WTC11 (cell line): ENCODE measurements around the gene PRDX2. TPM values are rescaled to one million over a fixed set of nuclear protein-coding genes. Genes with fewer than 3 reads are reported as not detected.

ENCODE experiments used
- CBFB ChIP-seq: sonication (generic); formaldehyde crosslinking; IDR thresholded peaks from 2 replicates; pipeline ENCODE4 v1.8.1; 2022; ENCODE audit warnings: mild to moderate bottlenecking, low read depth, missing genetic modification reagents
- CDX4 ChIP-seq: fragments of 250-450 bp; sonication (Bioruptor Pico); IDR thresholded peaks from 2 replicates; pipeline ENCODE4 v1.9.0; 2021; ENCODE audit warnings: moderate library complexity, mild to moderate bottlenecking, inconsistent platforms, borderline replicate concordance
- ESRRA ChIP-seq: sonication (generic); formaldehyde crosslinking; IDR thresholded peaks from 2 replicates; pipeline ENCODE4 v1.8.1; 2022; ENCODE audit warnings: mild to moderate bottlenecking, missing genetic modification reagents, borderline replicate concordance
- FOXP1 ChIP-seq: sonication (generic); formaldehyde crosslinking; IDR thresholded peaks from 2 replicates; pipeline ENCODE4 v1.8.0; 2022; ENCODE audit warnings: missing genetic modification reagents, mild to moderate bottlenecking, moderate library complexity, borderline replicate concordance
- GTF2I ChIP-seq: fragments of 250-450 bp; sonication (Bioruptor Pico); conservative IDR thresholded peaks from 2 replicates; pipeline ENCODE4 v1.4.0; 2021; ENCODE audit warnings: mild to moderate bottlenecking
- JAZF1 ChIP-seq: fragments of 250-450 bp; sonication (Bioruptor Pico); IDR thresholded peaks from 2 replicates; pipeline ENCODE4 v1.9.0; 2021; ENCODE audit warnings: moderate library complexity, mild to moderate bottlenecking, inconsistent platforms
- KAT7 ChIP-seq: sonication (generic); formaldehyde crosslinking; IDR thresholded peaks from 2 replicates; pipeline ENCODE4 v1.8.1; 2023; ENCODE audit warnings: missing genetic modification reagents, mild to moderate bottlenecking, borderline replicate concordance
- NFE2L1 ChIP-seq: sonication (generic); formaldehyde crosslinking; IDR thresholded peaks from 2 replicates; pipeline ENCODE4 v1.8.1; 2023; ENCODE audit warnings: missing genetic modification reagents
- RELA ChIP-seq: sonication (generic); formaldehyde crosslinking; IDR thresholded peaks from 2 replicates; pipeline ENCODE4 v1.8.1; 2022; ENCODE audit warnings: missing genetic modification reagents, mild to moderate bottlenecking, borderline replicate concordance
- USF2 ChIP-seq: sonication (generic); formaldehyde crosslinking; IDR thresholded peaks from 2 replicates; pipeline ENCODE4 v1.8.1; 2023; ENCODE audit warnings: mild to moderate bottlenecking, missing genetic modification reagents, moderate library complexity
- ZNF416 ChIP-seq: fragments of 250-450 bp; sonication (Bioruptor Pico); IDR thresholded peaks from 2 replicates; pipeline ENCODE4 v1.9.0; 2021; ENCODE audit warnings: mild to moderate bottlenecking, inconsistent platforms
- total RNA-seq: library from RNA; stranded (reverse); gene quantifications from 3 replicates; pipeline ENCODE4 v1.2.3, GENCODE V29; 2021
- TF ChIP-seq, protein P1 (sequence below): fragments of 250-450 bp; sonication (Bioruptor Pico); IDR thresholded peaks from 2 replicates; pipeline ENCODE4 v1.9.0; 2021; ENCODE audit warnings: mild to moderate bottlenecking, borderline replicate concordance
- TF ChIP-seq, protein P2 (sequence below): fragments of 200-600 bp; IDR thresholded peaks from 2 replicates; pipeline ENCODE4 v1.8.0; 2022; ENCODE audit warnings: antibody characterized with exemption
- TF ChIP-seq, protein P3 (sequence below): sonication (generic); formaldehyde crosslinking; IDR thresholded peaks from 2 replicates; pipeline ENCODE4 v1.8.1; 2022; ENCODE audit warnings: mild to moderate bottlenecking, moderate library complexity, missing genetic modification reagents
- TF ChIP-seq, protein P4 (sequence below): sonication (generic); formaldehyde crosslinking; IDR thresholded peaks from 2 replicates; pipeline ENCODE4 v1.8.0; 2023; ENCODE audit warnings: missing genetic modification reagents, mild to moderate bottlenecking, borderline replicate concordance

Gene PRDX2
- total RNA-seq, 1 experiment from 2014 or later, result 378 TPM

- no peak for TF ChIP-seq FOXP1 (CRISPR knock-in tag)
- no peak for TF ChIP-seq CDX4 (CRISPR knock-in tag)
- TF ChIP-seq, protein P1, sequence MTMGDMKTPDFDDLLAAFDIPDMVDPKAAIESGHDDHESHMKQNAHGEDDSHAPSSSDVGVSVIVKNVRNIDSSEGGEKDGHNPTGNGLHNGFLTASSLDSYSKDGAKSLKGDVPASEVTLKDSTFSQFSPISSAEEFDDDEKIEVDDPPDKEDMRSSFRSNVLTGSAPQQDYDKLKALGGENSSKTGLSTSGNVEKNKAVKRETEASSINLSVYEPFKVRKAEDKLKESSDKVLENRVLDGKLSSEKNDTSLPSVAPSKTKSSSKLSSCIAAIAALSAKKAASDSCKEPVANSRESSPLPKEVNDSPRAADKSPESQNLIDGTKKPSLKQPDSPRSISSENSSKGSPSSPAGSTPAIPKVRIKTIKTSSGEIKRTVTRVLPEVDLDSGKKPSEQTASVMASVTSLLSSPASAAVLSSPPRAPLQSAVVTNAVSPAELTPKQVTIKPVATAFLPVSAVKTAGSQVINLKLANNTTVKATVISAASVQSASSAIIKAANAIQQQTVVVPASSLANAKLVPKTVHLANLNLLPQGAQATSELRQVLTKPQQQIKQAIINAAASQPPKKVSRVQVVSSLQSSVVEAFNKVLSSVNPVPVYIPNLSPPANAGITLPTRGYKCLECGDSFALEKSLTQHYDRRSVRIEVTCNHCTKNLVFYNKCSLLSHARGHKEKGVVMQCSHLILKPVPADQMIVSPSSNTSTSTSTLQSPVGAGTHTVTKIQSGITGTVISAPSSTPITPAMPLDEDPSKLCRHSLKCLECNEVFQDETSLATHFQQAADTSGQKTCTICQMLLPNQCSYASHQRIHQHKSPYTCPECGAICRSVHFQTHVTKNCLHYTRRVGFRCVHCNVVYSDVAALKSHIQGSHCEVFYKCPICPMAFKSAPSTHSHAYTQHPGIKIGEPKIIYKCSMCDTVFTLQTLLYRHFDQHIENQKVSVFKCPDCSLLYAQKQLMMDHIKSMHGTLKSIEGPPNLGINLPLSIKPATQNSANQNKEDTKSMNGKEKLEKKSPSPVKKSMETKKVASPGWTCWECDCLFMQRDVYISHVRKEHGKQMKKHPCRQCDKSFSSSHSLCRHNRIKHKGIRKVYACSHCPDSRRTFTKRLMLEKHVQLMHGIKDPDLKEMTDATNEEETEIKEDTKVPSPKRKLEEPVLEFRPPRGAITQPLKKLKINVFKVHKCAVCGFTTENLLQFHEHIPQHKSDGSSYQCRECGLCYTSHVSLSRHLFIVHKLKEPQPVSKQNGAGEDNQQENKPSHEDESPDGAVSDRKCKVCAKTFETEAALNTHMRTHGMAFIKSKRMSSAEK (CRISPR knock-in tag), result no peak
- no peak for TF ChIP-seq RELA (CRISPR knock-in tag)
- no peak for TF ChIP-seq USF2
- TF ChIP-seq GTF2I, result no peak
- no peak for TF ChIP-seq ESRRA (CRISPR knock-in tag)
- no peak for TF ChIP-seq JAZF1 (CRISPR knock-in tag)
- 0 out of 2 replicates have a peak, but pooled peaks have one; percentile 80 for TF ChIP-seq CBFB
- TF ChIP-seq, protein P2, sequence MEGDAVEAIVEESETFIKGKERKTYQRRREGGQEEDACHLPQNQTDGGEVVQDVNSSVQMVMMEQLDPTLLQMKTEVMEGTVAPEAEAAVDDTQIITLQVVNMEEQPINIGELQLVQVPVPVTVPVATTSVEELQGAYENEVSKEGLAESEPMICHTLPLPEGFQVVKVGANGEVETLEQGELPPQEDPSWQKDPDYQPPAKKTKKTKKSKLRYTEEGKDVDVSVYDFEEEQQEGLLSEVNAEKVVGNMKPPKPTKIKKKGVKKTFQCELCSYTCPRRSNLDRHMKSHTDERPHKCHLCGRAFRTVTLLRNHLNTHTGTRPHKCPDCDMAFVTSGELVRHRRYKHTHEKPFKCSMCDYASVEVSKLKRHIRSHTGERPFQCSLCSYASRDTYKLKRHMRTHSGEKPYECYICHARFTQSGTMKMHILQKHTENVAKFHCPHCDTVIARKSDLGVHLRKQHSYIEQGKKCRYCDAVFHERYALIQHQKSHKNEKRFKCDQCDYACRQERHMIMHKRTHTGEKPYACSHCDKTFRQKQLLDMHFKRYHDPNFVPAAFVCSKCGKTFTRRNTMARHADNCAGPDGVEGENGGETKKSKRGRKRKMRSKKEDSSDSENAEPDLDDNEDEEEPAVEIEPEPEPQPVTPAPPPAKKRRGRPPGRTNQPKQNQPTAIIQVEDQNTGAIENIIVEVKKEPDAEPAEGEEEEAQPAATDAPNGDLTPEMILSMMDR, result peak; percentile 60
- TF ChIP-seq, protein P3, sequence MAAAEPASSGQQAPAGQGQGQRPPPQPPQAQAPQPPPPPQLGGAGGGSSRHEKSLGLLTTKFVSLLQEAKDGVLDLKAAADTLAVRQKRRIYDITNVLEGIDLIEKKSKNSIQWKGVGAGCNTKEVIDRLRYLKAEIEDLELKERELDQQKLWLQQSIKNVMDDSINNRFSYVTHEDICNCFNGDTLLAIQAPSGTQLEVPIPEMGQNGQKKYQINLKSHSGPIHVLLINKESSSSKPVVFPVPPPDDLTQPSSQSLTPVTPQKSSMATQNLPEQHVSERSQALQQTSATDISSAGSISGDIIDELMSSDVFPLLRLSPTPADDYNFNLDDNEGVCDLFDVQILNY, result 0 out of 2 replicates have a peak, but pooled peaks have one; percentile 51
- no peak for TF ChIP-seq NFE2L1 (CRISPR knock-in tag)
- TF ChIP-seq KAT7, result no peak
- TF ChIP-seq ZNF416 (CRISPR knock-in tag), result no peak
- TF ChIP-seq, protein P4, sequence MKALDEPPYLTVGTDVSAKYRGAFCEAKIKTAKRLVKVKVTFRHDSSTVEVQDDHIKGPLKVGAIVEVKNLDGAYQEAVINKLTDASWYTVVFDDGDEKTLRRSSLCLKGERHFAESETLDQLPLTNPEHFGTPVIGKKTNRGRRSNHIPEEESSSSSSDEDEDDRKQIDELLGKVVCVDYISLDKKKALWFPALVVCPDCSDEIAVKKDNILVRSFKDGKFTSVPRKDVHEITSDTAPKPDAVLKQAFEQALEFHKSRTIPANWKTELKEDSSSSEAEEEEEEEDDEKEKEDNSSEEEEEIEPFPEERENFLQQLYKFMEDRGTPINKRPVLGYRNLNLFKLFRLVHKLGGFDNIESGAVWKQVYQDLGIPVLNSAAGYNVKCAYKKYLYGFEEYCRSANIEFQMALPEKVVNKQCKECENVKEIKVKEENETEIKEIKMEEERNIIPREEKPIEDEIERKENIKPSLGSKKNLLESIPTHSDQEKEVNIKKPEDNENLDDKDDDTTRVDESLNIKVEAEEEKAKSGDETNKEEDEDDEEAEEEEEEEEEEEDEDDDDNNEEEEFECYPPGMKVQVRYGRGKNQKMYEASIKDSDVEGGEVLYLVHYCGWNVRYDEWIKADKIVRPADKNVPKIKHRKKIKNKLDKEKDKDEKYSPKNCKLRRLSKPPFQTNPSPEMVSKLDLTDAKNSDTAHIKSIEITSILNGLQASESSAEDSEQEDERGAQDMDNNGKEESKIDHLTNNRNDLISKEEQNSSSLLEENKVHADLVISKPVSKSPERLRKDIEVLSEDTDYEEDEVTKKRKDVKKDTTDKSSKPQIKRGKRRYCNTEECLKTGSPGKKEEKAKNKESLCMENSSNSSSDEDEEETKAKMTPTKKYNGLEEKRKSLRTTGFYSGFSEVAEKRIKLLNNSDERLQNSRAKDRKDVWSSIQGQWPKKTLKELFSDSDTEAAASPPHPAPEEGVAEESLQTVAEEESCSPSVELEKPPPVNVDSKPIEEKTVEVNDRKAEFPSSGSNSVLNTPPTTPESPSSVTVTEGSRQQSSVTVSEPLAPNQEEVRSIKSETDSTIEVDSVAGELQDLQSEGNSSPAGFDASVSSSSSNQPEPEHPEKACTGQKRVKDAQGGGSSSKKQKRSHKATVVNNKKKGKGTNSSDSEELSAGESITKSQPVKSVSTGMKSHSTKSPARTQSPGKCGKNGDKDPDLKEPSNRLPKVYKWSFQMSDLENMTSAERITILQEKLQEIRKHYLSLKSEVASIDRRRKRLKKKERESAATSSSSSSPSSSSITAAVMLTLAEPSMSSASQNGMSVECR (CRISPR knock-in tag), result peak; percentile 61; the same call in 1 of the 2 replicates
Measured at GRCh38 chr19:12825254-12826131, 23.9 kb upstream of the PRDX2 start (continued).
